HL-60 (cell line): Measurements from ENCODE around the gene TBC1D21.

ENCODE experiments used
- GABPA ChIP-seq: IDR thresholded peaks from 2 replicates; pipeline ENCODE4 v1.6.1; 2012; ENCODE audit warnings: low read depth
- POLR2AphosphoS5 ChIP-seq: IDR thresholded peaks from 2 replicates; pipeline ENCODE4 v1.6.1; 2012; ENCODE audit warnings: low read depth
- TF ChIP-seq, protein P1 (sequence below): IDR thresholded peaks from one replicate; pipeline ENCODE4 v1.5.1; 2011; ENCODE audit warnings: low read length, control low read depth, inconsistent platforms; ENCODE audit not compliant: insufficient read depth
- TF ChIP-seq, protein P2 (sequence below): IDR thresholded peaks from 2 replicates; pipeline ENCODE4 v1.6.1; 2012; ENCODE audit warnings: low read depth; ENCODE audit not compliant: insufficient replicate concordance

- TF ChIP-seq, protein P1, sequence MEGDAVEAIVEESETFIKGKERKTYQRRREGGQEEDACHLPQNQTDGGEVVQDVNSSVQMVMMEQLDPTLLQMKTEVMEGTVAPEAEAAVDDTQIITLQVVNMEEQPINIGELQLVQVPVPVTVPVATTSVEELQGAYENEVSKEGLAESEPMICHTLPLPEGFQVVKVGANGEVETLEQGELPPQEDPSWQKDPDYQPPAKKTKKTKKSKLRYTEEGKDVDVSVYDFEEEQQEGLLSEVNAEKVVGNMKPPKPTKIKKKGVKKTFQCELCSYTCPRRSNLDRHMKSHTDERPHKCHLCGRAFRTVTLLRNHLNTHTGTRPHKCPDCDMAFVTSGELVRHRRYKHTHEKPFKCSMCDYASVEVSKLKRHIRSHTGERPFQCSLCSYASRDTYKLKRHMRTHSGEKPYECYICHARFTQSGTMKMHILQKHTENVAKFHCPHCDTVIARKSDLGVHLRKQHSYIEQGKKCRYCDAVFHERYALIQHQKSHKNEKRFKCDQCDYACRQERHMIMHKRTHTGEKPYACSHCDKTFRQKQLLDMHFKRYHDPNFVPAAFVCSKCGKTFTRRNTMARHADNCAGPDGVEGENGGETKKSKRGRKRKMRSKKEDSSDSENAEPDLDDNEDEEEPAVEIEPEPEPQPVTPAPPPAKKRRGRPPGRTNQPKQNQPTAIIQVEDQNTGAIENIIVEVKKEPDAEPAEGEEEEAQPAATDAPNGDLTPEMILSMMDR = no peak
- TF ChIP-seq POLR2AphosphoS5 (no peak), GABPA (no peak)
- TF ChIP-seq, protein P2, sequence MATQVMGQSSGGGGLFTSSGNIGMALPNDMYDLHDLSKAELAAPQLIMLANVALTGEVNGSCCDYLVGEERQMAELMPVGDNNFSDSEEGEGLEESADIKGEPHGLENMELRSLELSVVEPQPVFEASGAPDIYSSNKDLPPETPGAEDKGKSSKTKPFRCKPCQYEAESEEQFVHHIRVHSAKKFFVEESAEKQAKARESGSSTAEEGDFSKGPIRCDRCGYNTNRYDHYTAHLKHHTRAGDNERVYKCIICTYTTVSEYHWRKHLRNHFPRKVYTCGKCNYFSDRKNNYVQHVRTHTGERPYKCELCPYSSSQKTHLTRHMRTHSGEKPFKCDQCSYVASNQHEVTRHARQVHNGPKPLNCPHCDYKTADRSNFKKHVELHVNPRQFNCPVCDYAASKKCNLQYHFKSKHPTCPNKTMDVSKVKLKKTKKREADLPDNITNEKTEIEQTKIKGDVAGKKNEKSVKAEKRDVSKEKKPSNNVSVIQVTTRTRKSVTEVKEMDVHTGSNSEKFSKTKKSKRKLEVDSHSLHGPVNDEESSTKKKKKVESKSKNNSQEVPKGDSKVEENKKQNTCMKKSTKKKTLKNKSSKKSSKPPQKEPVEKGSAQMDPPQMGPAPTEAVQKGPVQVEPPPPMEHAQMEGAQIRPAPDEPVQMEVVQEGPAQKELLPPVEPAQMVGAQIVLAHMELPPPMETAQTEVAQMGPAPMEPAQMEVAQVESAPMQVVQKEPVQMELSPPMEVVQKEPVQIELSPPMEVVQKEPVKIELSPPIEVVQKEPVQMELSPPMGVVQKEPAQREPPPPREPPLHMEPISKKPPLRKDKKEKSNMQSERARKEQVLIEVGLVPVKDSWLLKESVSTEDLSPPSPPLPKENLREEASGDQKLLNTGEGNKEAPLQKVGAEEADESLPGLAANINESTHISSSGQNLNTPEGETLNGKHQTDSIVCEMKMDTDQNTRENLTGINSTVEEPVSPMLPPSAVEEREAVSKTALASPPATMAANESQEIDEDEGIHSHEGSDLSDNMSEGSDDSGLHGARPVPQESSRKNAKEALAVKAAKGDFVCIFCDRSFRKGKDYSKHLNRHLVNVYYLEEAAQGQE = no peak
These were observed 33.1 kb downstream of the TBC1D21 start for GRCh38 chr15:73906346-73907034.
